H9 (cell line): ENCODE data around the gene APBA2. TPM values are rescaled to one million over a fixed set of nuclear protein-coding genes. Genes with fewer than 3 reads are reported as not detected.

ENCODE experiments used
- DNase-seq: peaks from one replicate; pipeline ENCODE4 v3.0.0-alpha.2; 2017
- H2AFZ ChIP-seq: one replicate; pipeline ENCODE4 v1.6.1; 2013; ENCODE audit warnings: mild to moderate bottlenecking, low read length, control low read depth, moderate library complexity
- H2AK5ac ChIP-seq: 2 replicates; pipeline ENCODE4 v1.6.1; 2013; ENCODE audit warnings: low read length, control low read depth, mixed read lengths; ENCODE audit not compliant: insufficient read length
- H2BK120ac ChIP-seq: one replicate; pipeline ENCODE4 v1.6.1; 2013; ENCODE audit warnings: low read depth, mild to moderate bottlenecking, low read length, control low read depth, inconsistent platforms; ENCODE audit not compliant: poor library complexity, severe bottlenecking
- H2BK12ac ChIP-seq: 2 replicates; pipeline ENCODE4 v1.6.1; 2013; ENCODE audit warnings: low read length, control low read depth, mixed read lengths, low read depth; ENCODE audit not compliant: insufficient read length
- H2BK15ac ChIP-seq: 2 replicates; pipeline ENCODE4 v1.6.1; 2013; ENCODE audit warnings: low read depth, low read length, control low read depth
- H2BK20ac ChIP-seq: one replicate; pipeline ENCODE4 v1.6.1; 2013; ENCODE audit warnings: low read depth, mild to moderate bottlenecking, low read length, control low read depth, inconsistent platforms; ENCODE audit not compliant: poor library complexity, severe bottlenecking
- H2BK5ac ChIP-seq: 2 replicates; pipeline ENCODE4 v1.6.1; 2013; ENCODE audit warnings: low read length, control low read depth, mixed read lengths; ENCODE audit not compliant: insufficient read length
- H3K14ac ChIP-seq: 2 replicates; pipeline ENCODE4 v1.6.1; 2013; ENCODE audit warnings: low read length, control low read depth; ENCODE audit not compliant: insufficient read depth
- H3K18ac ChIP-seq: 2 replicates; pipeline ENCODE4 v1.6.1; 2013; ENCODE audit warnings: low read depth, mild to moderate bottlenecking, mixed read lengths, low read length, control low read depth; ENCODE audit not compliant: insufficient read length
- H3K23ac ChIP-seq: 2 replicates; pipeline ENCODE4 v1.6.1; 2013; ENCODE audit warnings: low read length, control low read depth, mixed read lengths, low read depth; ENCODE audit not compliant: insufficient read length
- H3K23me2 ChIP-seq: 2 replicates; pipeline ENCODE4 v1.6.1; 2013; ENCODE audit warnings: low read depth, mild to moderate bottlenecking, mixed read lengths, low read length, control low read depth; ENCODE audit not compliant: insufficient read length, poor library complexity, severe bottlenecking
- H3K27ac ChIP-seq: 2 replicates; pipeline ENCODE4 v1.5.1; 2013; ENCODE audit warnings: low read length, control low read depth, mixed read lengths, low read depth; ENCODE audit not compliant: insufficient read length
- H3K27me3 ChIP-seq: 2 replicates; pipeline ENCODE4 v1.6.1; 2013; ENCODE audit warnings: low read length, control low read depth, inconsistent platforms; ENCODE audit not compliant: insufficient read depth
- H3K4ac ChIP-seq: 2 replicates; pipeline ENCODE4 v1.6.1; 2013; ENCODE audit warnings: low read depth, mild to moderate bottlenecking, control low read depth, inconsistent platforms, low read length, moderate library complexity
- H3K4me1 ChIP-seq: 2 replicates; pipeline ENCODE4 v1.6.1; 2013; ENCODE audit warnings: low read length, control low read depth, inconsistent platforms; ENCODE audit not compliant: insufficient read depth
- H3K4me2 ChIP-seq: 2 replicates; pipeline ENCODE4 v1.6.1; 2013; ENCODE audit warnings: low read length, control low read depth, mixed read lengths; ENCODE audit not compliant: insufficient read length, insufficient read depth
- H3K56ac ChIP-seq: 2 replicates; pipeline ENCODE4 v1.6.1; 2013; ENCODE audit warnings: low read depth, mild to moderate bottlenecking, mixed read lengths, low read length, control low read depth; ENCODE audit not compliant: insufficient read length
- H3K79me1 ChIP-seq: 2 replicates; pipeline ENCODE4 v1.6.1; 2013; ENCODE audit warnings: low read depth, mild to moderate bottlenecking, moderate library complexity, low read length, control low read depth, inconsistent platforms; ENCODE audit not compliant: insufficient read depth, poor library complexity, severe bottlenecking
- H3K79me2 ChIP-seq: 2 replicates; pipeline ENCODE4 v1.6.1; 2013; ENCODE audit warnings: low read length, control low read depth, inconsistent platforms; ENCODE audit not compliant: insufficient read depth
- H3K9ac ChIP-seq: 2 replicates; pipeline ENCODE4 v1.6.1; 2013; ENCODE audit warnings: low read length, control low read depth, mixed read lengths; ENCODE audit not compliant: insufficient read length; ENCODE audit errors: extremely low read depth
- H3K9me3 ChIP-seq: one replicate; pipeline ENCODE4 v1.6.1; 2013; ENCODE audit warnings: low read depth, low read length, inconsistent platforms; ENCODE audit not compliant: control insufficient read depth
- H3T11ph ChIP-seq: one replicate; pipeline ENCODE4 v1.6.1; 2013; ENCODE audit warnings: mild to moderate bottlenecking, low read length, control low read depth, inconsistent platforms
- H4K20me1 ChIP-seq: one replicate; pipeline ENCODE4 v1.6.1; 2013; ENCODE audit not compliant: control insufficient read depth, insufficient read length, insufficient read depth
- H4K5ac ChIP-seq: 2 replicates; pipeline ENCODE4 v1.6.1; 2013; ENCODE audit warnings: low read depth, mild to moderate bottlenecking, mixed read lengths, low read length, control low read depth; ENCODE audit not compliant: insufficient read length
- H4K8ac ChIP-seq: replicated peaks from 2 replicates; pipeline ENCODE4 v1.6.1; 2013; ENCODE audit warnings: low read length, control low read depth, mixed read lengths, low read depth; ENCODE audit not compliant: insufficient read length
- H4K91ac ChIP-seq: 2 replicates; pipeline ENCODE4 v1.6.1; 2013; ENCODE audit warnings: low read depth, mild to moderate bottlenecking, moderate library complexity, mixed read lengths, low read length, control low read depth; ENCODE audit not compliant: insufficient read length
- H3K27ac Mint-ChIP-seq, 3 experiments: 2 replicates in 2 of 3; 3 replicates in 1 of 3; pipeline ENCODE4 v1.8.0; 2020 to 2021; ENCODE audit warnings: mixed read lengths in 3 of 3, mild to moderate bottlenecking in 1 of 3, moderate library complexity in 1 of 3
- H3K27me3 Mint-ChIP-seq: 2 replicates; pipeline ENCODE4 v1.8.0; 2021; ENCODE audit warnings: low read depth, mild to moderate bottlenecking, moderate library complexity, mixed read lengths
- H3K36me3 Mint-ChIP-seq, 3 experiments: 2 replicates in 2 of 3; 3 replicates in 1 of 3; pipeline ENCODE4 v1.8.0; 2020 to 2021; ENCODE audit warnings: low read depth in 3 of 3, mixed read lengths in 3 of 3; ENCODE audit not compliant: insufficient read depth in 1 of 3
- H3K4me1 Mint-ChIP-seq, 2 experiments: 2 replicates each; pipeline ENCODE4 v1.8.0; 2020; ENCODE audit warnings: mixed read lengths in 2 of 2
- H3K4me3 Mint-ChIP-seq, 2 experiments: 2 replicates in 1 of 2; 3 replicates in 1 of 2; pipeline ENCODE4 v1.8.0; 2020 to 2021; ENCODE audit warnings: mild to moderate bottlenecking in 2 of 2, mixed read lengths in 2 of 2, moderate library complexity in 1 of 2
- H3K9me3 Mint-ChIP-seq, 2 experiments: 2 replicates in 1 of 2; 3 replicates in 1 of 2; pipeline ENCODE4 v1.8.0; 2020; ENCODE audit warnings: mild to moderate bottlenecking in 2 of 2, mixed read lengths in 2 of 2, moderate library complexity in 1 of 2
- WGBS: extraction: QIAGEN DNeasy Blood & Tissue Kit; methylation state at CpG from one replicate; pipeline ENCODE4 v1.1.7; 2013; ENCODE audit warnings: missing lambda C conversion rate, low lambda C conversion rate, mixed read lengths; ENCODE audit not compliant: insufficient read length; ENCODE audit errors: extremely low coverage; 5-methylcytosine and 5-hydroxymethylcytosine counted together
- total RNA-seq: library from RNA; stranded (reverse); gene quantifications from 2 replicates; pipeline ENCODE4 v1.2.1, GENCODE V29; 2021
- TF ChIP-seq, protein P1 (sequence below): fragments of 200-600 bp; sonication (generic); conservative IDR thresholded peaks from 3 replicates; pipeline ENCODE4 v1.8.0; 2021; ENCODE audit warnings: antibody characterized with exemption, mild to moderate bottlenecking

Gene APBA2
- total RNA-seq, 1 experiment from 2014 or later, result 14.3 TPM

DNA sequence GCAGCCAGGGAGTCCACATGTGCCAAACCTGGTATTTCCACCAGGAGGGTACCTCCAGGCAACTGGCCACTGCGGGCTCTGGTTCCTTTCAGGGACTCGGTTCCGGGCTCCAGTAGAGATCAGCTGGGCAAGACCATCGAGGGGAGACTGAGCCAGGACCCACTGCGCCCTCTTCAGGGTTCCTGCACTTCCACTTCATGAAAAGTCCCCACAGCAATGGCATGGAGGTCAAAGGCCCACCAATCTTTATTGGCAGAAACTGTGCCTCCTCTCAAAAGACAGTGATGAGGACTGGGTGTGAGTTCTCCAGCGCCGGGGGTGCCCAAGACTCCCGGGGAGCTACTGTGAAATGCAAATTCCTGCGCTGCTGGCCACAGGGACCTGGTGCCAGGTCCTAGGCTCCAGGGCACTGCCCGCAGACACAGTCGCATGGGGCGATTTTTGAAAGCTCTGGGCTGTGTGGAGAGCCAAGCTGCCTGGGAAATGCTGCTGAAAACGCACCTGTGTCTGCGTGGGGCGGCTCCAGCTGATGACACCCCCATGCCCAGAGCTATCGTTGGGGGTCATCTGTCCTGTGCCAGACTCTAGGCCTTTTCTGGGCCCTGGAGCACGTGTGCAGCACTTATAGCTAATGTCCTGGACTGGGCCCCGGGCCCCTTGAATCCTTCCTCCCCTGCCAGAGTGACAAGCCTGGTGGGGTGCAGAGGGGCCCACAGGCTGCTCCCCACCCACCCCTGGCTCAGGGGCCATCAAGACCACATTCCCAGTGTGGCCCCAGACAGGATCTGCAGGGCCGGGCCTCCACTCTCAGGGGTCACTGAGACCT, 239.8 kb downstream of the APBA2 start:
- H2BK20ac ChIP-seq, result no peak overlapping the region
- no CpG with 5 or more reads among the region's 19 CpGs for WGBS
- no peak overlapping the region for H2BK15ac ChIP-seq
- no peak overlapping the region for H2BK5ac ChIP-seq
- H2BK12ac ChIP-seq, result no peak overlapping the region
- H3K4me1 Mint-ChIP-seq, result peaks cover 29 to 35% of the 10 kb centered on the region in 2 experiments
- no peaks in the 10 kb centered on the region; the same call in 1 of the 2 replicates for H3K27me3 Mint-ChIP-seq
- H3K4me3 Mint-ChIP-seq, result no peak overlapping the region
- no peak overlapping the region for H2AK5ac ChIP-seq
- no peak overlapping the region for H3T11ph ChIP-seq
- H4K91ac ChIP-seq, result no peak overlapping the region
- no peaks in the 10 kb centered on the region for H3K27me3 ChIP-seq
- H3K27ac ChIP-seq, result no peak overlapping the region
- H3K4me1 ChIP-seq, result peaks cover 5% of the 10 kb centered on the region; the same call in 1 of the 2 replicates
- H3K4me2 ChIP-seq, result no peak overlapping the region
- H3K14ac ChIP-seq, result no peak overlapping the region
- no peaks in the 10 kb centered on the region for H4K20me1 ChIP-seq
- no peaks in the 10 kb centered on the region for H3K9me3 Mint-ChIP-seq
- H3K27ac Mint-ChIP-seq, result no peak overlapping the region
- no peaks in the 10 kb centered on the region for H3K9me3 ChIP-seq
- TF ChIP-seq, protein P1, sequence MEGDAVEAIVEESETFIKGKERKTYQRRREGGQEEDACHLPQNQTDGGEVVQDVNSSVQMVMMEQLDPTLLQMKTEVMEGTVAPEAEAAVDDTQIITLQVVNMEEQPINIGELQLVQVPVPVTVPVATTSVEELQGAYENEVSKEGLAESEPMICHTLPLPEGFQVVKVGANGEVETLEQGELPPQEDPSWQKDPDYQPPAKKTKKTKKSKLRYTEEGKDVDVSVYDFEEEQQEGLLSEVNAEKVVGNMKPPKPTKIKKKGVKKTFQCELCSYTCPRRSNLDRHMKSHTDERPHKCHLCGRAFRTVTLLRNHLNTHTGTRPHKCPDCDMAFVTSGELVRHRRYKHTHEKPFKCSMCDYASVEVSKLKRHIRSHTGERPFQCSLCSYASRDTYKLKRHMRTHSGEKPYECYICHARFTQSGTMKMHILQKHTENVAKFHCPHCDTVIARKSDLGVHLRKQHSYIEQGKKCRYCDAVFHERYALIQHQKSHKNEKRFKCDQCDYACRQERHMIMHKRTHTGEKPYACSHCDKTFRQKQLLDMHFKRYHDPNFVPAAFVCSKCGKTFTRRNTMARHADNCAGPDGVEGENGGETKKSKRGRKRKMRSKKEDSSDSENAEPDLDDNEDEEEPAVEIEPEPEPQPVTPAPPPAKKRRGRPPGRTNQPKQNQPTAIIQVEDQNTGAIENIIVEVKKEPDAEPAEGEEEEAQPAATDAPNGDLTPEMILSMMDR, result peak; percentile 25; the same call in 1 of the 3 replicates
- H3K79me2 ChIP-seq, result no peaks in the 10 kb centered on the region
- no peak overlapping the region for H2BK120ac ChIP-seq
- no peak overlapping the region for H4K5ac ChIP-seq
- H3K4ac ChIP-seq, result no peak overlapping the region
- H2AFZ ChIP-seq, result no peak overlapping the region
- H3K23me2 ChIP-seq, result no peaks in the 10 kb centered on the region
- no peak overlapping the region for H3K23ac ChIP-seq
- H3K79me1 ChIP-seq, result no peaks in the 10 kb centered on the region
- H3K36me3 Mint-ChIP-seq, result no peaks in the 10 kb centered on the region; a peak in 2 of 7 replicates
- H4K8ac ChIP-seq, result no peak overlapping the region
- no peak overlapping the region for H3K9ac ChIP-seq
- no peak overlapping the region for H3K18ac ChIP-seq
- no peak for DNase-seq
- H3K56ac ChIP-seq, result no peak overlapping the region
